Fibroblast of lung (primary cell): ENCODE measurements around the gene PCLO.

Experiments used
- CTCF ChIP-seq, 2 donors: IDR thresholded peaks in 1 of 2; conservative IDR thresholded peaks in 1 of 2; 1 replicate in 1 of 2; 2 replicates in 1 of 2; pipeline ENCODE4 v1.5.1; 2011 to 2012; ENCODE audit warnings: low read length in 2 of 2, control low read depth in 1 of 2, inconsistent platforms in 1 of 2, low read depth in 1 of 2, mild to moderate bottlenecking in 1 of 2
- EZH2 ChIP-seq: IDR thresholded peaks from 2 replicates; pipeline ENCODE4 v1.5.1; 2012; ENCODE audit warnings: low read length, control low read depth, mild to moderate bottlenecking; ENCODE audit errors: missing control alignments

GRCh38 chr7:83005410-83005809, 157.3 kb downstream of the PCLO start:
- peak in 1 of 2 donors; percentile 31 for TF ChIP-seq CTCF (conservative IDR thresholded peaks at IDR 0.05 in 1 of 2, IDR thresholded peaks at IDR 0.05 in 1 of 2; ENCODE audit: low read depth in 1 of 2, low read length in 2 of 2)
- no peak for TF ChIP-seq EZH2
